Endodermal cell (in vitro differentiated cells): Measurements from ENCODE around the gene YWHAG. TPM values are rescaled to one million over a fixed set of nuclear protein-coding genes. Genes with fewer than 3 reads are reported as not detected.

Source experiments
- DNase-seq: peaks from one replicate; pipeline ENCODE4 v3.0.0-alpha.2; 2017
- H3K27ac ChIP-seq: 2 replicates; pipeline ENCODE4 v1.5.1; 2013; ENCODE audit warnings: mild to moderate bottlenecking, low read depth, low read length, moderate library complexity
- H3K27me3 ChIP-seq: 2 replicates; pipeline ENCODE4 v1.6.1; 2013; ENCODE audit warnings: mild to moderate bottlenecking, low read length, moderate library complexity; ENCODE audit not compliant: insufficient read depth, control insufficient read depth, poor library complexity, severe bottlenecking
- H3K36me3 ChIP-seq: 2 replicates; pipeline ENCODE4 v1.7.0; 2013; ENCODE audit warnings: mild to moderate bottlenecking, low read length, moderate library complexity; ENCODE audit not compliant: control insufficient read depth, insufficient read depth
- H3K4me1 ChIP-seq: one replicate; pipeline ENCODE4 v1.7.0; 2013; ENCODE audit warnings: low read length; ENCODE audit not compliant: control insufficient read depth, insufficient read depth
- H3K4me3 ChIP-seq: 2 replicates; pipeline ENCODE4 v1.5.1; 2013; ENCODE audit warnings: mild to moderate bottlenecking, low read length, moderate library complexity
- H3K9ac ChIP-seq: 2 replicates; pipeline ENCODE4 v1.6.1; 2013; ENCODE audit warnings: mild to moderate bottlenecking, low read length, moderate library complexity; ENCODE audit not compliant: poor library complexity, severe bottlenecking; ENCODE audit errors: extremely low read depth
- H3K9me3 ChIP-seq: 2 replicates; pipeline ENCODE4 v1.6.1; 2013; ENCODE audit warnings: mild to moderate bottlenecking, low read length, moderate library complexity; ENCODE audit not compliant: control insufficient read depth
- H3K27ac Mint-ChIP-seq: 2 replicates; pipeline ENCODE4 v1.8.0; 2020; ENCODE audit warnings: mixed read lengths
- H3K27me3 Mint-ChIP-seq: 2 replicates; pipeline ENCODE4 v1.8.0; 2021; ENCODE audit warnings: mild to moderate bottlenecking, mixed read lengths; ENCODE audit not compliant: insufficient read depth
- H3K36me3 Mint-ChIP-seq: 2 replicates; pipeline ENCODE4 v1.8.0; 2020; ENCODE audit warnings: low read depth, mixed read lengths
- H3K4me1 Mint-ChIP-seq: 2 replicates; pipeline ENCODE4 v1.8.0; 2020; ENCODE audit warnings: mixed read lengths
- H3K4me3 Mint-ChIP-seq: 2 replicates; pipeline ENCODE4 v1.8.0; 2020; ENCODE audit warnings: mild to moderate bottlenecking, moderate library complexity, mixed read lengths
- H3K9me3 Mint-ChIP-seq: 2 replicates; pipeline ENCODE4 v1.8.0; 2020; ENCODE audit warnings: mild to moderate bottlenecking, mixed read lengths
- WGBS, 2 experiments: methylation state at CpG; one replicate each; pipeline versions ENCODE4 v1.1.5 to v1.1.7; 2013; ENCODE audit warnings: missing lambda C conversion rate in 2 of 2, mixed read lengths in 1 of 2; ENCODE audit not compliant: insufficient coverage in 1 of 2, insufficient read length in 1 of 2; 5-methylcytosine and 5-hydroxymethylcytosine counted together
- total RNA-seq, 2 donors: library from RNA; stranded (reverse); fragmentation: NEBNext Ultra II Directional in 1 of 2; extraction: Animal tissue kit (Norgen Biotek cat#: 25700) in 1 of 2; gene quantifications; 2 replicates in 1 of 2; 3 replicates in 1 of 2; pipeline ENCODE4 v1.2.1, GENCODE V29; 2021
- TF ChIP-seq, protein P1 (sequence below): fragments of 200-600 bp; sonication (generic); conservative IDR thresholded peaks from 2 replicates; pipeline ENCODE4 v1.5.0; 2021; ENCODE audit warnings: antibody characterized with exemption, mild to moderate bottlenecking

Gene YWHAG
- total RNA-seq, 2 donors from 2014 or later = 148 TPM

GRCh38 chr7:76356823-76357222, 2.0 kb downstream of the YWHAG start:
- peaks cover 19% of the 10 kb centered on the region for H3K4me1 Mint-ChIP-seq
- Histone ChIP-seq H3K36me3 (peaks cover 59% of the 10 kb centered on the region), H3K9me3 (peaks cover 45% of the 10 kb centered on the region), H3K27me3 (no peaks in the 10 kb centered on the region), H3K27ac (no peak overlapping the region), H3K4me3 (peak overlapping the region; percentile 96), H3K9ac (peak overlapping the region; percentile 88), H3K4me1 (no peaks in the 10 kb centered on the region)
- WGBS, 2 experiments = 83 to 85% methylated on average over 1 to 6 of the region's 6 CpGs
- TF ChIP-seq, protein P1, sequence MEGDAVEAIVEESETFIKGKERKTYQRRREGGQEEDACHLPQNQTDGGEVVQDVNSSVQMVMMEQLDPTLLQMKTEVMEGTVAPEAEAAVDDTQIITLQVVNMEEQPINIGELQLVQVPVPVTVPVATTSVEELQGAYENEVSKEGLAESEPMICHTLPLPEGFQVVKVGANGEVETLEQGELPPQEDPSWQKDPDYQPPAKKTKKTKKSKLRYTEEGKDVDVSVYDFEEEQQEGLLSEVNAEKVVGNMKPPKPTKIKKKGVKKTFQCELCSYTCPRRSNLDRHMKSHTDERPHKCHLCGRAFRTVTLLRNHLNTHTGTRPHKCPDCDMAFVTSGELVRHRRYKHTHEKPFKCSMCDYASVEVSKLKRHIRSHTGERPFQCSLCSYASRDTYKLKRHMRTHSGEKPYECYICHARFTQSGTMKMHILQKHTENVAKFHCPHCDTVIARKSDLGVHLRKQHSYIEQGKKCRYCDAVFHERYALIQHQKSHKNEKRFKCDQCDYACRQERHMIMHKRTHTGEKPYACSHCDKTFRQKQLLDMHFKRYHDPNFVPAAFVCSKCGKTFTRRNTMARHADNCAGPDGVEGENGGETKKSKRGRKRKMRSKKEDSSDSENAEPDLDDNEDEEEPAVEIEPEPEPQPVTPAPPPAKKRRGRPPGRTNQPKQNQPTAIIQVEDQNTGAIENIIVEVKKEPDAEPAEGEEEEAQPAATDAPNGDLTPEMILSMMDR = no peak
- peaks cover 30% of the 10 kb centered on the region for H3K9me3 Mint-ChIP-seq
- peaks cover 48% of the 10 kb centered on the region for H3K36me3 Mint-ChIP-seq
- H3K4me3 Mint-ChIP-seq = peak overlapping the region; percentile 91
- no peak for DNase-seq
- H3K27me3 Mint-ChIP-seq = no peaks in the 10 kb centered on the region
- peak overlapping the region; percentile 35 for H3K27ac Mint-ChIP-seq

GRCh38 chr7:76356115-76356514, 2.7 kb downstream of the YWHAG start:
- Mint-ChIP-seq H3K4me3 (peak overlapping the region; percentile 24), H3K36me3 (peaks cover 55% of the 10 kb centered on the region), H3K9me3 (peaks cover 33% of the 10 kb centered on the region), H3K27ac (no peak overlapping the region), H3K4me1 (peaks cover 19% of the 10 kb centered on the region), H3K27me3 (no peaks in the 10 kb centered on the region)
- Histone ChIP-seq H3K36me3 (peaks cover 66% of the 10 kb centered on the region), H3K9ac (no peak overlapping the region), H3K4me1 (no peaks in the 10 kb centered on the region), H3K4me3 (peak overlapping the region; percentile 96), H3K27me3 (no peaks in the 10 kb centered on the region), H3K9me3 (peaks cover 52% of the 10 kb centered on the region), H3K27ac (no peak overlapping the region)
- 95 to 100% methylated on average over 1 to 4 of the region's 4 CpGs for WGBS, 2 experiments
- no peak for DNase-seq
- TF ChIP-seq, protein P1 = no peak

- H3K36me3 ChIP-seq = peaks cover 76% of the 10 kb centered on the region
- H3K9ac ChIP-seq = no peak overlapping the region
- H3K4me3 ChIP-seq = peak overlapping the region; percentile 96
- no peaks in the 10 kb centered on the region for H3K27me3 ChIP-seq
- no peak for DNase-seq
- H3K9me3 ChIP-seq = peaks cover 56% of the 10 kb centered on the region
- H3K4me1 Mint-ChIP-seq = peaks cover 19% of the 10 kb centered on the region
- 96 to 97% methylated on average over 8 to 9 of the region's 9 CpGs for WGBS, 2 experiments
- H3K9me3 Mint-ChIP-seq = peaks cover 33% of the 10 kb centered on the region
- TF ChIP-seq, protein P1 = no peak
- peak overlapping the region; percentile 24 for H3K4me3 Mint-ChIP-seq
- peaks cover 65% of the 10 kb centered on the region for H3K36me3 Mint-ChIP-seq
- H3K4me1 ChIP-seq = no peaks in the 10 kb centered on the region
- H3K27me3 Mint-ChIP-seq = no peaks in the 10 kb centered on the region
- no peak overlapping the region for H3K27ac Mint-ChIP-seq
- no peak overlapping the region for H3K27ac ChIP-seq
These were observed 3.6 kb downstream of the YWHAG start for GRCh38 chr7:76354981-76355730.
